Measurements from ENCODE around the gene MBNL1.

The MBNL1 gene

GRCh38 chr3:152445212-152445611 is 176.5 kb downstream of the MBNL1 start:
- FAIRE-seq (no peak), DNase-seq (ENCODE audit: insufficient read length, low spot score) (no peak)
- TF ChIP-seq POLR2AphosphoS5 (IDR thresholded peaks at IDR 0.05; ENCODE audit: low read depth, low read length) (no peak), POLR2A (IDR thresholded peaks at IDR 0.05; ENCODE audit: low read depth, low read length) (no peak), SPI1 (IDR thresholded peaks at IDR 0.05; ENCODE audit: low read depth, low read length) (no peak), TAF1 (IDR thresholded peaks at IDR 0.05; ENCODE audit: low read depth, low read length) (no peak), POU2F2 (IDR thresholded peaks at IDR 0.05; ENCODE audit: low read depth, low read length) (no peak), PAX5 (IDR thresholded peaks at IDR 0.05; ENCODE audit: insufficient read depth, low read length, severe bottlenecking) (no peak)

GRCh38 chr3:152446495-152446894 is 177.8 kb downstream of the MBNL1 start:
- DNase-seq (ENCODE audit: insufficient read length, low spot score) (no peak), FAIRE-seq (no peak)
- no peak for TF ChIP-seq PAX5 (IDR thresholded peaks at IDR 0.05; ENCODE audit: insufficient read depth, low read length, severe bottlenecking)
- no peak for TF ChIP-seq POLR2A (IDR thresholded peaks at IDR 0.05; ENCODE audit: low read depth, low read length)
- no peak for TF ChIP-seq POLR2AphosphoS5 (IDR thresholded peaks at IDR 0.05; ENCODE audit: low read depth, low read length)
- TF ChIP-seq SPI1 (IDR thresholded peaks at IDR 0.05; ENCODE audit: low read depth, low read length): no peak
- TF ChIP-seq POU2F2 (IDR thresholded peaks at IDR 0.05; ENCODE audit: low read depth, low read length): no peak
- TF ChIP-seq TAF1 (IDR thresholded peaks at IDR 0.05; ENCODE audit: low read depth, low read length): no peak

- DNase-seq (ENCODE audit: insufficient read length, low spot score) (no peak), FAIRE-seq (no peak)
- TF ChIP-seq TAF1 (IDR thresholded peaks at IDR 0.05; ENCODE audit: low read depth, low read length): no peak
- TF ChIP-seq PAX5 (IDR thresholded peaks at IDR 0.05; ENCODE audit: insufficient read depth, low read length, severe bottlenecking): no peak
Measured at GRCh38 chr3:152447511-152447910, 178.8 kb downstream of the MBNL1 start.

- TF ChIP-seq POLR2A (IDR thresholded peaks at IDR 0.05; ENCODE audit: low read depth, low read length) (no peak), TAF1 (IDR thresholded peaks at IDR 0.05; ENCODE audit: low read depth, low read length) (no peak), PAX5 (IDR thresholded peaks at IDR 0.05; ENCODE audit: insufficient read depth, low read length, severe bottlenecking) (no peak), POLR2AphosphoS5 (IDR thresholded peaks at IDR 0.05; ENCODE audit: low read depth, low read length) (no peak), SPI1 (IDR thresholded peaks at IDR 0.05; ENCODE audit: low read depth, low read length) (no peak), POU2F2 (IDR thresholded peaks at IDR 0.05; ENCODE audit: low read depth, low read length) (no peak)
Measured at GRCh38 chr3:152448091-152448490, 179.4 kb downstream of the MBNL1 start.

GRCh38 chr3:152452318-152452717 is 183.6 kb downstream of the MBNL1 start:
- peak; percentile 13 for FAIRE-seq
- DNase-seq (ENCODE audit: insufficient read length, low spot score): no peak
- no peak for TF ChIP-seq SPI1 (IDR thresholded peaks at IDR 0.05; ENCODE audit: low read depth, low read length)
- TF ChIP-seq PAX5 (IDR thresholded peaks at IDR 0.05; ENCODE audit: insufficient read depth, low read length, severe bottlenecking): no peak
- TF ChIP-seq POU2F2 (IDR thresholded peaks at IDR 0.05; ENCODE audit: low read depth, low read length): no peak
- no peak for TF ChIP-seq TAF1 (IDR thresholded peaks at IDR 0.05; ENCODE audit: low read depth, low read length)
- no peak for TF ChIP-seq POLR2AphosphoS5 (IDR thresholded peaks at IDR 0.05; ENCODE audit: low read depth, low read length)
- TF ChIP-seq POLR2A (IDR thresholded peaks at IDR 0.05; ENCODE audit: low read depth, low read length): no peak

More at GRCh38 chr3:152448091-152448490, 179.4 kb downstream of the MBNL1 start:
- DNase-seq (ENCODE audit: insufficient read length, low spot score): no peak
- FAIRE-seq: no peak

GRCh38 chr3:152454076-152454875 is 185.5 kb downstream of the MBNL1 start:
- FAIRE-seq (no peak), DNase-seq (ENCODE audit: insufficient read length, low spot score) (no peak)
- TF ChIP-seq TAF1 (IDR thresholded peaks at IDR 0.05; ENCODE audit: low read depth, low read length): no peak
- no peak for TF ChIP-seq SPI1 (IDR thresholded peaks at IDR 0.05; ENCODE audit: low read depth, low read length)
- TF ChIP-seq POU2F2 (IDR thresholded peaks at IDR 0.05; ENCODE audit: low read depth, low read length): no peak

DNA sequence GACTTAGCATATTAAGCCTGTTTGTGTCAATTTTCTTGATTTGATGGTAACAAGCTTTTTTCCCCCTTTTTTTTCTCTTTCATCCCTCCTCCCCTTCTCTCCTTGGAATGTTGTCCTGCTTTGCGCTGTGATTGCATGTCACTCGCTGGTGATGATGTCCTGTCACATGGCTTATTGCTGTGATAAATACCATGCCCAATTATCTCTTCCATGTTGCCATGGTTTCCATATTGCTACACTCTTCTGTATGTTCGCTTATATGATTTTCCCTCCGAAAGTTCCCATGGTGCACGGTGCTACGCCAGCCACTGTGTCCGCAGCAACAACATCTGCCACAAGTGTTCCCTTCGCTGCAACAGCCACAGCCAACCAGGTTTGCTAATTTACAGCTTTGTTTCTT is 187.3 kb downstream of the MBNL1 start:
- TF ChIP-seq TAF1 (IDR thresholded peaks at IDR 0.05; ENCODE audit: low read depth, low read length) (no peak), PAX5 (IDR thresholded peaks at IDR 0.05; ENCODE audit: insufficient read depth, low read length, severe bottlenecking) (no peak), POLR2AphosphoS5 (IDR thresholded peaks at IDR 0.05; ENCODE audit: low read depth, low read length) (no peak), POU2F2 (IDR thresholded peaks at IDR 0.05; ENCODE audit: low read depth, low read length) (no peak), SPI1 (IDR thresholded peaks at IDR 0.05; ENCODE audit: low read depth, low read length) (no peak), POLR2A (IDR thresholded peaks at IDR 0.05; ENCODE audit: low read depth, low read length) (no peak)
- FAIRE-seq: peak; percentile 61
- no peak for DNase-seq (ENCODE audit: insufficient read length, low spot score)

GRCh38 chr3:152457500-152458375 is 189.0 kb downstream of the MBNL1 start:
- peak; percentile 48 for FAIRE-seq
- TF ChIP-seq POLR2AphosphoS5 (IDR thresholded peaks at IDR 0.05; ENCODE audit: low read depth, low read length) (no peak), POU2F2 (IDR thresholded peaks at IDR 0.05; ENCODE audit: low read depth, low read length) (no peak), TAF1 (IDR thresholded peaks at IDR 0.05; ENCODE audit: low read depth, low read length) (no peak), SPI1 (IDR thresholded peaks at IDR 0.05; ENCODE audit: low read depth, low read length) (no peak), PAX5 (IDR thresholded peaks at IDR 0.05; ENCODE audit: insufficient read depth, low read length, severe bottlenecking) (no peak), POLR2A (IDR thresholded peaks at IDR 0.05; ENCODE audit: low read depth, low read length) (no peak)

GRCh38 chr3:152458376-152459117 is 189.8 kb downstream of the MBNL1 start:
- FAIRE-seq (no peak), DNase-seq (ENCODE audit: insufficient read length, low spot score) (no peak)
- no peak for TF ChIP-seq SPI1 (IDR thresholded peaks at IDR 0.05; ENCODE audit: low read depth, low read length)

More at GRCh38 chr3:152457500-152458375, 189.0 kb downstream of the MBNL1 start:
- no peak for DNase-seq (ENCODE audit: insufficient read length, low spot score)

Data from GM12891 (cell line).